B cell (primary cell): ENCODE measurements around the gene LIN37.

Experiments
- EZH2 ChIP-seq: IDR thresholded peaks from 2 replicates; pipeline ENCODE4 v1.6.1; 2012; ENCODE audit warnings: borderline replicate concordance, low read depth, mild to moderate bottlenecking, moderate library complexity, low read length; ENCODE audit not compliant: insufficient read depth, poor library complexity, severe bottlenecking
- TF ChIP-seq, protein P1 (sequence below): fragments of 200-600 bp; IDR thresholded peaks from one replicate; pipeline ENCODE4 v1.8.0; 2022; ENCODE audit warnings: antibody characterized with exemption, mild to moderate bottlenecking

DNA sequence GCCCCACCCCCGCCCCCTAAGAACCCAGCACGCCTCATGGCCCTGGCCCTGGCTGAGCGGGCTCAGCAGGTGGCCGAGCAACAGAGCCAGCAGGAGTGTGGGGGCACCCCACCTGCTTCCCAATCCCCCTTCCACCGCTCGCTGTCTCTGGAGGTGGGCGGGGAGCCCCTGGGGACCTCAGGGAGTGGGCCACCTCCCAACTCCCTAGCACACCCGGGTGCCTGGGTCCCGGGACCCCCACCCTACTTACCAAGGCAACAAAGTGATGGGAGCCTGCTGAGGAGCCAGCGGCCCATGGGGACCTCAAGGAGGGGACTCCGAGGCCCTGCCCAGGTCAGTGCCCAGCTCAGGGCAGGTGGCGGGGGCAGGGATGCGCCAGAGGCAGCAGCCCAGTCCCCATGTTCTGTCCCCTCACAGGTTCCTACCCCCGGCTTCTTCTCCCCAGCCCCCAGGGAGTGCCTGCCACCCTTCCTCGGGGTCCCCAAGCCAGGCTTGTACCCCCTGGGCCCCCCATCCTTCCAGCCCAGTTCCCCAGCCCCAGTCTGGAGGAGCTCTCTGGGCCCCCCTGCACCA is 38.9 kb downstream of the LIN37 start:
- TF ChIP-seq, protein P1, sequence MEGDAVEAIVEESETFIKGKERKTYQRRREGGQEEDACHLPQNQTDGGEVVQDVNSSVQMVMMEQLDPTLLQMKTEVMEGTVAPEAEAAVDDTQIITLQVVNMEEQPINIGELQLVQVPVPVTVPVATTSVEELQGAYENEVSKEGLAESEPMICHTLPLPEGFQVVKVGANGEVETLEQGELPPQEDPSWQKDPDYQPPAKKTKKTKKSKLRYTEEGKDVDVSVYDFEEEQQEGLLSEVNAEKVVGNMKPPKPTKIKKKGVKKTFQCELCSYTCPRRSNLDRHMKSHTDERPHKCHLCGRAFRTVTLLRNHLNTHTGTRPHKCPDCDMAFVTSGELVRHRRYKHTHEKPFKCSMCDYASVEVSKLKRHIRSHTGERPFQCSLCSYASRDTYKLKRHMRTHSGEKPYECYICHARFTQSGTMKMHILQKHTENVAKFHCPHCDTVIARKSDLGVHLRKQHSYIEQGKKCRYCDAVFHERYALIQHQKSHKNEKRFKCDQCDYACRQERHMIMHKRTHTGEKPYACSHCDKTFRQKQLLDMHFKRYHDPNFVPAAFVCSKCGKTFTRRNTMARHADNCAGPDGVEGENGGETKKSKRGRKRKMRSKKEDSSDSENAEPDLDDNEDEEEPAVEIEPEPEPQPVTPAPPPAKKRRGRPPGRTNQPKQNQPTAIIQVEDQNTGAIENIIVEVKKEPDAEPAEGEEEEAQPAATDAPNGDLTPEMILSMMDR = no peak
- TF ChIP-seq EZH2 = no peak
